Measurements from ENCODE around the gene SYNE1. TPM values are rescaled to one million over a fixed set of nuclear protein-coding genes. Genes with fewer than 3 reads are reported as not detected.

SYNE1 gene
- total RNA-seq, 2 experiments from 2014 or later, result 74.6 to 140 TPM

DNA sequence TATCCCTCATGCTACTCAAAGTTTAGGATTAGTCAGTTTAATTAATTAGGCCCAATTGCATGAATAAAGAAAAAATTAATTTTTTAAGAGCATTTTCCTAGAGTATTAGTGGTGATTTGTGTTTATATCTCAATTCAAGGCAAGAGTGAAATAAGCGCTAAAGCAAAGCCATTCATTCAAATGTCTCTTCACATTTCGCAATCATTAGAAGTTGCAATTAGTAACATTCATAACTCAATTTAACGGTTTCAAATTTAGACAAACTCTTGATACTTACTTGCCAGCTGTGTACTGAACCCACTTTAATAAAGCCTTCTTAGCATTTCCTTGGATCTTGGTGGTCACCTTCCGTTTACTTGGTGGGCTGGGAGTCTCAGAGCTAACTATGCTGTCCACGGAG lies 127.2 kb downstream of the SYNE1 start:
- Histone ChIP-seq H2AFZ (ENCODE audit: low read length) (no peak overlapping the region), H3K9me3 (ENCODE audit: low read length) (no peaks in the 10 kb centered on the region), H3K9me2 (ENCODE audit: insufficient read depth, low read length) (no peaks in the 10 kb centered on the region), H4K20me1 (ENCODE audit: insufficient read depth, low read length) (no peaks in the 10 kb centered on the region), H3K4me3 (ENCODE audit: low read depth, low read length, poor library complexity, severe bottlenecking) (no peak overlapping the region), H3K4me2 (ENCODE audit: low read length) (no peak overlapping the region), H3K36me3 (ENCODE audit: insufficient read depth, low read length) (no peaks in the 10 kb centered on the region), H3K4me1 (ENCODE audit: insufficient read depth, low read length, poor library complexity, severe bottlenecking) (no peaks in the 10 kb centered on the region), H3K27ac (ENCODE audit: low read depth, low read length, poor library complexity, severe bottlenecking) (no peak overlapping the region), H3K79me2 (ENCODE audit: insufficient read depth, low read depth, low read length) (no peaks in the 10 kb centered on the region)
- CTCF ChIA-PET (ENCODE audit: unreplicated experiment), result no interaction called here
- DNase-seq (ENCODE audit: low spot score), result no peak
- BruUV-seq (replicated peaks), result no TSS peak
- POLR2A ChIA-PET, result interaction anchor here (0.7 kb wide), 1 partner anchor 21 kb away, joined by 4 read pairs; no protein-coding TSS in a partner anchor
- TF ChIP-seq, protein P1, sequence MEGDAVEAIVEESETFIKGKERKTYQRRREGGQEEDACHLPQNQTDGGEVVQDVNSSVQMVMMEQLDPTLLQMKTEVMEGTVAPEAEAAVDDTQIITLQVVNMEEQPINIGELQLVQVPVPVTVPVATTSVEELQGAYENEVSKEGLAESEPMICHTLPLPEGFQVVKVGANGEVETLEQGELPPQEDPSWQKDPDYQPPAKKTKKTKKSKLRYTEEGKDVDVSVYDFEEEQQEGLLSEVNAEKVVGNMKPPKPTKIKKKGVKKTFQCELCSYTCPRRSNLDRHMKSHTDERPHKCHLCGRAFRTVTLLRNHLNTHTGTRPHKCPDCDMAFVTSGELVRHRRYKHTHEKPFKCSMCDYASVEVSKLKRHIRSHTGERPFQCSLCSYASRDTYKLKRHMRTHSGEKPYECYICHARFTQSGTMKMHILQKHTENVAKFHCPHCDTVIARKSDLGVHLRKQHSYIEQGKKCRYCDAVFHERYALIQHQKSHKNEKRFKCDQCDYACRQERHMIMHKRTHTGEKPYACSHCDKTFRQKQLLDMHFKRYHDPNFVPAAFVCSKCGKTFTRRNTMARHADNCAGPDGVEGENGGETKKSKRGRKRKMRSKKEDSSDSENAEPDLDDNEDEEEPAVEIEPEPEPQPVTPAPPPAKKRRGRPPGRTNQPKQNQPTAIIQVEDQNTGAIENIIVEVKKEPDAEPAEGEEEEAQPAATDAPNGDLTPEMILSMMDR (conservative IDR thresholded peaks at IDR 0.05; ENCODE audit: low read length), result no peak
- TF ChIP-seq EZH2phosphoT487 (IDR thresholded peaks at IDR 0.05; ENCODE audit: borderline replicate concordance, low read depth, low read length), result no peak
- intact Hi-C loops (cut with micrococcal nuclease; ENCODE audit: unreplicated experiment), result no loop called here

DNA sequence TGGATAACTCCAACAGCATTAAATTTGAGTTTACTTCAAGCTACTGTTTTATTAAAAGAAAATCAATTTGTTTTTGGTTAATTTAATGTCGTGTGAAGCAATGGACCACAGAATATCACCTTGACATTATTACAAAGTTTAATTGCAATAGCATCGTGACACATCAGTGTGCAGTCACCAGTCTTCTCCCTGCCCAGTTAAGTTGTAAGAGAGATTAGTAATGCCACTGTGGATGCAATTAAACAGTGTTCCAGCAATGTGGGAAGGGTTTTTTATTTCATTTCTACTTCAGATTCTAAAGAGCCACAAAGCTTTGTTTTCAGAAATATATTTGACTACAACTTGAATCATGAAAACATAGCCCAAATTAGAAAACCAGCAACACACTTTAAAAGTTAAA lies 128.7 kb downstream of the SYNE1 start:
- intact Hi-C loops (cut with micrococcal nuclease; ENCODE audit: unreplicated experiment), result no loop called here
- BruUV-seq (replicated peaks), result no TSS peak
- Histone ChIP-seq H4K20me1 (ENCODE audit: insufficient read depth, low read length) (no peaks in the 10 kb centered on the region), H3K27ac (ENCODE audit: low read depth, low read length, poor library complexity, severe bottlenecking) (no peak overlapping the region), H3K36me3 (ENCODE audit: insufficient read depth, low read length) (no peaks in the 10 kb centered on the region), H3K4me3 (ENCODE audit: low read depth, low read length, poor library complexity, severe bottlenecking) (no peak overlapping the region), H3K79me2 (ENCODE audit: insufficient read depth, low read depth, low read length) (no peaks in the 10 kb centered on the region), H3K9me2 (ENCODE audit: insufficient read depth, low read length) (no peaks in the 10 kb centered on the region), H2AFZ (ENCODE audit: low read length) (no peak overlapping the region), H3K9me3 (ENCODE audit: low read length) (no peaks in the 10 kb centered on the region), H3K4me2 (ENCODE audit: low read length) (no peak overlapping the region), H3K4me1 (ENCODE audit: insufficient read depth, low read length, poor library complexity, severe bottlenecking) (no peaks in the 10 kb centered on the region)
- CTCF ChIA-PET (ENCODE audit: unreplicated experiment), result no interaction called here
- no peak for DNase-seq (ENCODE audit: low spot score)
- POLR2A ChIA-PET, result interaction anchor here (1.4 to 2.1 kb wide), 3 partner anchors 25 to 163 kb away, joined by 4 to 7 read pairs (median 4); no protein-coding TSS in a partner anchor
- TF ChIP-seq, protein P1 (conservative IDR thresholded peaks at IDR 0.05; ENCODE audit: low read length), result no peak
- TF ChIP-seq EZH2phosphoT487 (IDR thresholded peaks at IDR 0.05; ENCODE audit: borderline replicate concordance, low read depth, low read length), result no peak

DNA sequence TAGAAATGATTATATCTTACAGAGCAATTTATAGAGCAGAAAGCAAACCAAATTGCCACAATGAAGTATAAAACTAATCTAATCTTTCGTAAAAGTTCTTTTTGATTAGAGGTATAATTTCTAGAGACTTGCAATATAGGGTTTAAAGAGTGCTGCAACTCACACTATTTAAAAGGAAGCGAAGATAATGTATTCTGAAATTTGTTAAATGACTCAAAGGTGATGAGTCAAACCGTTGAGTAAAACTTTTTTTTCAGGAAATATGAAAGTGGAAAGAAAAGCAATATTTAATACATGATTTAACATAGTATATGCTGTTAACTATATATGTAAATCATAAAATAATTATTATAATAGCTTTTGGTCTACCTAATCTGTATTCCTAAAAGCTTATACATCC lies 133.6 kb downstream of the SYNE1 start:
- TF ChIP-seq EZH2phosphoT487 (IDR thresholded peaks at IDR 0.05; ENCODE audit: borderline replicate concordance, low read depth, low read length), result no peak
- TF ChIP-seq, protein P1 (conservative IDR thresholded peaks at IDR 0.05; ENCODE audit: low read length), result no peak
- H3K36me3 ChIP-seq (ENCODE audit: insufficient read depth, low read length), result no peaks in the 10 kb centered on the region
- H3K79me2 ChIP-seq (ENCODE audit: insufficient read depth, low read depth, low read length), result no peaks in the 10 kb centered on the region
- H3K9me3 ChIP-seq (ENCODE audit: low read length), result no peaks in the 10 kb centered on the region
- H3K9me2 ChIP-seq (ENCODE audit: insufficient read depth, low read length), result no peaks in the 10 kb centered on the region
- no peak for DNase-seq (ENCODE audit: low spot score)
- no peak overlapping the region for H2AFZ ChIP-seq (ENCODE audit: low read length)
- ChIA-PET CTCF (ENCODE audit: unreplicated experiment) (no interaction called here), POLR2A (no interaction called here)
- no peak overlapping the region for H3K4me3 ChIP-seq (ENCODE audit: low read depth, low read length, poor library complexity, severe bottlenecking)
- H3K27ac ChIP-seq (ENCODE audit: low read depth, low read length, poor library complexity, severe bottlenecking), result no peak overlapping the region
- no TSS peak for BruUV-seq (replicated peaks)
- H3K4me1 ChIP-seq (ENCODE audit: insufficient read depth, low read length, poor library complexity, severe bottlenecking), result no peaks in the 10 kb centered on the region
- intact Hi-C loops (cut with micrococcal nuclease; ENCODE audit: unreplicated experiment), result no loop called here
- H4K20me1 ChIP-seq (ENCODE audit: insufficient read depth, low read length), result no peaks in the 10 kb centered on the region
- no peak overlapping the region for H3K4me2 ChIP-seq (ENCODE audit: low read length)

Data from OCI-LY7 (cell line).